ENCODE results near the gene MED10.

DNA sequence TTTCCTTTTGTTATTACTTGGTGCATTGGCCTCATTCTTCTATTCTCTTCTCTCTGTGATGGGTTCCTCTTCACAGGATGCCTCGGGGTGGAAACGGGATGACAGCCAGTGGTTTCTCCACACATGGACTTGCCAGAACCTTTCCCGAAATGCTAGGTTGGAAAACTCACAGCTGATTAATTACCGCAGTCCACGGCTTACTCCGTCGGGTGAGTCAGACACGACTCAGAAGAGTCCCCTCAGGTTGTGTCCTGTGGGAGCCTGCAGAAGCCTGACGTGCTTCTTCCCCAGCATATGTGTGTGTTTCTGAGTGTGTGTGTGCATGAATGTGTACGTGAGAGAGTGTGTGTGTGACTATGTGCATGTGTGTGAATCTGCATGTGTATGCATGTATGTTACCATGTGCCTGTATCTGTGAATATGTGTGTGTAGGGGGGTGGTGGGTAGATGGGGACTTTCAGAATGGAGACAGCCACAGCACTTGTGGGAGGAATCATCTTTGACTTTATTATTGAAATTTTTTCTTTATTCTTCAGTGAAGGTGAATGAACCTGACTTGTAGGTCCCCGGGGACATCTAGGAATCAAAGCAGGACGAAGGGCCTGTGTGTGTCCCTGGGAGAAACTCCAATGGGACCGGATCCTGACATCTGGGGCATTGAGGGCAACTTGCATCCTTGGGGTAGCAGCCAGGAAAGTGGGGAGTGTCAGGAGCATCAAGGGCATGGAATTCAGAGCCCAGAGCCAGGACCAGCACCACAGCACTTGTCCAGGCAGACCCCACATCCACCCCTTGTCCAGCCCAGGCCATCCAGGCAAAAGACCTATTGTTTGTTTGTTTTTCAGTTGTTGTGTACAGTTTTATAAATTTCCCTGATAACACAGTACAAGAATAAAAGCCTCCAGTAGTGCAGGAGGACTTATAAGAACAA is 21.9 kb upstream of the MED10 start:
- no peak for TF ChIP-seq EZH2 (IDR thresholded peaks at IDR 0.05; ENCODE audit: low read depth)
- TF ChIP-seq, protein P1, sequence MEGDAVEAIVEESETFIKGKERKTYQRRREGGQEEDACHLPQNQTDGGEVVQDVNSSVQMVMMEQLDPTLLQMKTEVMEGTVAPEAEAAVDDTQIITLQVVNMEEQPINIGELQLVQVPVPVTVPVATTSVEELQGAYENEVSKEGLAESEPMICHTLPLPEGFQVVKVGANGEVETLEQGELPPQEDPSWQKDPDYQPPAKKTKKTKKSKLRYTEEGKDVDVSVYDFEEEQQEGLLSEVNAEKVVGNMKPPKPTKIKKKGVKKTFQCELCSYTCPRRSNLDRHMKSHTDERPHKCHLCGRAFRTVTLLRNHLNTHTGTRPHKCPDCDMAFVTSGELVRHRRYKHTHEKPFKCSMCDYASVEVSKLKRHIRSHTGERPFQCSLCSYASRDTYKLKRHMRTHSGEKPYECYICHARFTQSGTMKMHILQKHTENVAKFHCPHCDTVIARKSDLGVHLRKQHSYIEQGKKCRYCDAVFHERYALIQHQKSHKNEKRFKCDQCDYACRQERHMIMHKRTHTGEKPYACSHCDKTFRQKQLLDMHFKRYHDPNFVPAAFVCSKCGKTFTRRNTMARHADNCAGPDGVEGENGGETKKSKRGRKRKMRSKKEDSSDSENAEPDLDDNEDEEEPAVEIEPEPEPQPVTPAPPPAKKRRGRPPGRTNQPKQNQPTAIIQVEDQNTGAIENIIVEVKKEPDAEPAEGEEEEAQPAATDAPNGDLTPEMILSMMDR (conservative IDR thresholded peaks at IDR 0.05): no peak

All from PC-9 (cell line).